CD14-positive monocyte (primary cell): ENCODE results near the gene SP7. TPM values are rescaled to one million over a fixed set of nuclear protein-coding genes. Genes with fewer than 3 reads are reported as not detected.

ENCODE experiments used
- DNase-seq, 3 donors: peaks; one replicate each; pipeline ENCODE4 v3.0.0-alpha.2; 2011 to 2022
- H2AFZ ChIP-seq: 2 replicates; pipeline ENCODE4 v1.6.0; 2012; ENCODE audit warnings: mild to moderate bottlenecking, low read depth, low read length, inconsistent platforms; ENCODE audit not compliant: insufficient read depth, poor library complexity, severe bottlenecking
- H3K27ac ChIP-seq, 2 donors: 1 replicate in 1 of 2; 2 replicates in 1 of 2; pipeline ENCODE4 v1.5.1; 2012 to 2013; ENCODE audit warnings: low read length in 2 of 2, control low read depth in 1 of 2, inconsistent platforms in 1 of 2, low read depth in 1 of 2, mild to moderate bottlenecking in 1 of 2
- H3K27me3 ChIP-seq, 2 donors: one replicate each; pipeline versions ENCODE4 v1.6.0 to v1.6.1; 2011 to 2013; ENCODE audit warnings: low read length in 2 of 2; ENCODE audit not compliant: control insufficient read depth in 2 of 2, insufficient read depth in 2 of 2
- H3K36me3 ChIP-seq, 2 donors: replicated peaks in 1 of 2; 1 replicate in 1 of 2; 2 replicates in 1 of 2; pipeline versions ENCODE4 v1.5.1 to v1.6.1; 2012 to 2013; ENCODE audit warnings: low read length in 2 of 2, control low read depth in 1 of 2, inconsistent platforms in 1 of 2, mild to moderate bottlenecking in 1 of 2; ENCODE audit not compliant: insufficient read depth in 2 of 2, control insufficient read depth in 1 of 2
- H3K4me1 ChIP-seq, 2 donors: 1 replicate in 1 of 2; 2 replicates in 1 of 2; pipeline versions ENCODE4 v1.5.1 to v1.6.1; 2012 to 2013; ENCODE audit warnings: low read length in 2 of 2, control low read depth in 1 of 2, inconsistent platforms in 1 of 2, mild to moderate bottlenecking in 1 of 2, moderate library complexity in 1 of 2; ENCODE audit not compliant: insufficient read depth in 2 of 2, control insufficient read depth in 1 of 2
- H3K4me2 ChIP-seq: replicated peaks from 2 replicates; pipeline ENCODE3; 2012; ENCODE audit warnings: low read length, moderate library complexity, mild to moderate bottlenecking; ENCODE audit not compliant: poor library complexity, severe bottlenecking; ENCODE audit errors: extremely low read depth
- H3K4me3 ChIP-seq, 3 experiments: fragments of 200-600 bp in 1 of 3; sonication (generic) in 1 of 3; replicated peaks in 1 of 3; 1 replicate in 2 of 3; 2 replicates in 1 of 3; pipeline ENCODE4 v1.5.1; 2011 to 2013; ENCODE audit warnings: low read length in 3 of 3, mild to moderate bottlenecking in 3 of 3, control low read depth in 2 of 3, low read depth in 2 of 3, inconsistent platforms in 1 of 3, moderate library complexity in 1 of 3
- H3K79me2 ChIP-seq: 2 replicates; pipeline ENCODE4 v1.6.0; 2012; ENCODE audit warnings: mild to moderate bottlenecking, control low read depth, inconsistent platforms, low read length, moderate library complexity; ENCODE audit not compliant: insufficient read depth
- H3K9ac ChIP-seq: 2 replicates; pipeline ENCODE4 v1.6.0; 2017; ENCODE audit warnings: low read length, mild to moderate bottlenecking; ENCODE audit not compliant: insufficient read depth, poor library complexity, severe bottlenecking
- H3K9me3 ChIP-seq, 2 donors: replicated peaks in 1 of 2; 1 replicate in 1 of 2; 2 replicates in 1 of 2; pipeline versions ENCODE4 v1.5.1 to v1.6.1; 2012 to 2013; ENCODE audit warnings: low read length in 2 of 2, control low read depth in 1 of 2; ENCODE audit not compliant: control insufficient read depth in 1 of 2, insufficient read depth in 1 of 2
- H4K20me1 ChIP-seq: 2 replicates; pipeline ENCODE4 v1.6.0; 2012; ENCODE audit warnings: mild to moderate bottlenecking, low read length, control low read depth, moderate library complexity; ENCODE audit not compliant: insufficient read depth
- H3K27ac Mint-ChIP-seq, 7 donors: one replicate each; pipeline ENCODE4 v1.8.0; 2020; ENCODE audit warnings: mild to moderate bottlenecking in 7 of 7, mixed read lengths in 7 of 7, moderate library complexity in 6 of 7, inconsistent platforms in 2 of 7
- H3K27me3 Mint-ChIP-seq, 3 donors: one replicate each; pipeline ENCODE4 v1.8.0; 2021 to 2022; ENCODE audit warnings: low read depth in 3 of 3, mild to moderate bottlenecking in 3 of 3, mixed read lengths in 3 of 3, moderate library complexity in 3 of 3, inconsistent platforms in 1 of 3
- H3K36me3 Mint-ChIP-seq, 2 donors: one replicate each; pipeline ENCODE4 v1.8.0; 2020; ENCODE audit warnings: mixed read lengths in 2 of 2, inconsistent platforms in 1 of 2, mild to moderate bottlenecking in 1 of 2
- H3K4me1 Mint-ChIP-seq: one replicate; pipeline ENCODE4 v1.8.0; 2020; ENCODE audit warnings: mild to moderate bottlenecking, mixed read lengths
- H3K4me3 Mint-ChIP-seq, 2 donors: one replicate each; pipeline ENCODE4 v1.8.0; 2020; ENCODE audit warnings: mild to moderate bottlenecking in 2 of 2, mixed read lengths in 2 of 2, moderate library complexity in 1 of 2
- H3K9me3 Mint-ChIP-seq, 7 donors: one replicate each; pipeline ENCODE4 v1.8.0; 2020 to 2022; ENCODE audit warnings: mixed read lengths in 7 of 7, mild to moderate bottlenecking in 6 of 7, moderate library complexity in 6 of 7, inconsistent platforms in 2 of 7
- WGBS: methylation state at CpG from one replicate; pipeline ENCODE4 v1.1.5; 2013; ENCODE audit warnings: missing lambda C conversion rate; ENCODE audit not compliant: insufficient coverage; 5-methylcytosine and 5-hydroxymethylcytosine counted together
- intact Hi-C, 2 donors: fragments of 100-400 bp; cut with micrococcal nuclease; formaldehyde crosslinking; loops; one replicate each; pipeline versions ENCODE4 v1.15.0 to v1.15.1; 2023
- polyA plus RNA-seq, 3 donors: library from polyadenylated mRNA; depleted of rRNA in 1 of 3; unstranded in 2 of 3; stranded (reverse) in 1 of 3; fragments of 300-500 nt in 2 of 3; fragments of >200 nt in 1 of 3; fragmentation: Illumina TruSeq in 2 of 3; gene quantifications; 1 replicate in 2 of 3; 2 replicates in 1 of 3; pipeline ENCODE4 v1.2.3, GENCODE V29; 2012 to 2021
- TF ChIP-seq, protein P1 (sequence below): fragments of 200-600 bp; IDR thresholded peaks from one replicate; pipeline ENCODE4 v1.8.0; 2022; ENCODE audit warnings: antibody characterized with exemption, mild to moderate bottlenecking

Gene SP7
- polyA plus RNA-seq, 3 donors = 0.04 TPM; not detected in 2

DNA sequence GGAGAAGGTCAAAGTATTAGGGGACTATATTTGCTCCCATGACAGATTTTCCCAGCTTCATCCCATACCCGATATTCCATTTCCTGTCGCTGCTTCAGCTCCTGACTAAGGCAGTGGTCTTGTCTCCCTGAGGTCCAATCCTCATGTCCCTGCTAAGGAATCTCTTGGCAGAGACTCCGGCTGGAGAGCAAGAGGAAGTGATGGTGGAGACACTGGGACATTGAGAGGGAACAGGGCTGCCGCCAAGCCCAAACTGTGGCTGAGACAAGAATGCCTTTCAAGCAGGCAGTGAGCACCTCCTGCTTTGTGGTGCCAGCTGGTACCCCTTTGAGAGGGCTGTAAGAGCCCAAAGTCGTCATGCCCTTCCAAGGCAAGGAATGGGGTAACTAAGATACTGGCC, 5.5 kb downstream of the SP7 start:
- H3K4me2 ChIP-seq = no peak overlapping the region
- H3K27me3 ChIP-seq = peaks cover 14 to 26% of the 10 kb centered on the region in 2 donors
- Mint-ChIP-seq H3K9me3 (peaks cover 0 to 8% (median 0%) of the 10 kb centered on the region in 7 donors), H3K27me3 (peaks cover 37 to 59% (median 50%) of the 10 kb centered on the region in 3 donors), H3K4me1 (peaks cover 8% of the 10 kb centered on the region), H3K36me3 (no peaks in the 10 kb centered on the region), H3K27ac (no peak overlapping the region), H3K4me3 (no peak overlapping the region)
- H3K9me3 ChIP-seq = peaks cover 0 to 4% of the 10 kb centered on the region in 2 donors
- no peak overlapping the region for H3K27ac ChIP-seq
- H3K4me3 ChIP-seq = no peak overlapping the region
- no peaks in the 10 kb centered on the region for H4K20me1 ChIP-seq
- 85% methylated on average over 3 of the region's 5 CpGs for WGBS
- no peaks in the 10 kb centered on the region for H3K36me3 ChIP-seq
- TF ChIP-seq, protein P1, sequence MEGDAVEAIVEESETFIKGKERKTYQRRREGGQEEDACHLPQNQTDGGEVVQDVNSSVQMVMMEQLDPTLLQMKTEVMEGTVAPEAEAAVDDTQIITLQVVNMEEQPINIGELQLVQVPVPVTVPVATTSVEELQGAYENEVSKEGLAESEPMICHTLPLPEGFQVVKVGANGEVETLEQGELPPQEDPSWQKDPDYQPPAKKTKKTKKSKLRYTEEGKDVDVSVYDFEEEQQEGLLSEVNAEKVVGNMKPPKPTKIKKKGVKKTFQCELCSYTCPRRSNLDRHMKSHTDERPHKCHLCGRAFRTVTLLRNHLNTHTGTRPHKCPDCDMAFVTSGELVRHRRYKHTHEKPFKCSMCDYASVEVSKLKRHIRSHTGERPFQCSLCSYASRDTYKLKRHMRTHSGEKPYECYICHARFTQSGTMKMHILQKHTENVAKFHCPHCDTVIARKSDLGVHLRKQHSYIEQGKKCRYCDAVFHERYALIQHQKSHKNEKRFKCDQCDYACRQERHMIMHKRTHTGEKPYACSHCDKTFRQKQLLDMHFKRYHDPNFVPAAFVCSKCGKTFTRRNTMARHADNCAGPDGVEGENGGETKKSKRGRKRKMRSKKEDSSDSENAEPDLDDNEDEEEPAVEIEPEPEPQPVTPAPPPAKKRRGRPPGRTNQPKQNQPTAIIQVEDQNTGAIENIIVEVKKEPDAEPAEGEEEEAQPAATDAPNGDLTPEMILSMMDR = no peak
- intact Hi-C loops = no loop called here
- no peak overlapping the region for H2AFZ ChIP-seq
- no peaks in the 10 kb centered on the region for H3K79me2 ChIP-seq
- H3K9ac ChIP-seq = no peak overlapping the region
- no peak for DNase-seq
- H3K4me1 ChIP-seq = peaks cover 6 to 7% of the 10 kb centered on the region in 2 donors

DNA sequence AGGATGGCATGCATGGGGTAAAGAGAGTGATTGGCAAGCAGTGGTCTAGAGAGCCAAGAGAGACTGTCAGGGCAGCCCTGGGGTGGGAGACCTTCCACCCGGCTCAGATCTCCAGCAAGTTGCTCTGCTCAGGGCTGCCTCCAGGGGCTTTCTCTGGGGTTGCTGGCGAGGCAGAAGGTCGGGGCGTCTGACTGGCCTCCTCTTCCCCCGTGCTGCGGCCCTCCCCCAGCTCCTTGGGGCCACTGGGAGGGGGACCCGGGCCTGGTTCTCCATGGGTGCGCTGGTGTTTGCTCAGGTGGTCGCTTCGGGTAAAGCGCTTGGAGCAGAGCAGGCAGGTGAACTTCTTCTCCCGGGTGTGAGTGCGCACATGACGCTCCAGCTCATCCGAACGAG, 8.1 kb downstream of the SP7 start:
- Histone ChIP-seq H3K79me2 (no peaks in the 10 kb centered on the region), H4K20me1 (no peaks in the 10 kb centered on the region), H3K4me3 (no peak overlapping the region), H3K4me2 (no peak overlapping the region), H2AFZ (no peak overlapping the region), H3K27me3 (peaks cover 14 to 24% of the 10 kb centered on the region in 2 donors), H3K27ac (no peak overlapping the region), H3K9ac (peak overlapping the region; percentile 8), H3K4me1 (peaks cover 23 to 25% of the 10 kb centered on the region in 2 donors), H3K36me3 (no peaks in the 10 kb centered on the region), H3K9me3 (peaks cover 0 to 4% of the 10 kb centered on the region in 2 donors)
- Mint-ChIP-seq H3K27ac (no peak overlapping the region), H3K36me3 (no peaks in the 10 kb centered on the region), H3K4me1 (peaks cover 19% of the 10 kb centered on the region), H3K9me3 (peaks cover 0 to 6% (median 0%) of the 10 kb centered on the region in 7 donors), H3K27me3 (peaks cover 22 to 43% (median 37%) of the 10 kb centered on the region in 3 donors), H3K4me3 (peak overlapping the region in 1 of 2 donors; percentile 35)
- TF ChIP-seq, protein P1 = no peak
- WGBS = 68% methylated on average over 16 of the region's 16 CpGs
- intact Hi-C loops = loop anchor here in 1 of 2 donors (10.0 kb wide), 1 partner anchor 113 kb away; no protein-coding TSS in a partner anchor
- DNase-seq = no peak
